DND-41 (cell line): ENCODE measurements around the gene EFNA2.

Experiments used
- CTCF ChIP-seq: IDR thresholded peaks from 2 replicates; pipeline ENCODE4 v1.5.1; 2012; ENCODE audit warnings: borderline replicate concordance, low read length, moderate library complexity, mild to moderate bottlenecking; ENCODE audit not compliant: poor library complexity, severe bottlenecking; ENCODE audit errors: extremely low read depth
- EZH2 ChIP-seq: IDR thresholded peaks from 3 replicates; pipeline ENCODE4 v1.6.1; 2012; ENCODE audit warnings: borderline replicate concordance, low read depth, mild to moderate bottlenecking, moderate library complexity, low read length, inconsistent platforms; ENCODE audit not compliant: severe bottlenecking

DNA sequence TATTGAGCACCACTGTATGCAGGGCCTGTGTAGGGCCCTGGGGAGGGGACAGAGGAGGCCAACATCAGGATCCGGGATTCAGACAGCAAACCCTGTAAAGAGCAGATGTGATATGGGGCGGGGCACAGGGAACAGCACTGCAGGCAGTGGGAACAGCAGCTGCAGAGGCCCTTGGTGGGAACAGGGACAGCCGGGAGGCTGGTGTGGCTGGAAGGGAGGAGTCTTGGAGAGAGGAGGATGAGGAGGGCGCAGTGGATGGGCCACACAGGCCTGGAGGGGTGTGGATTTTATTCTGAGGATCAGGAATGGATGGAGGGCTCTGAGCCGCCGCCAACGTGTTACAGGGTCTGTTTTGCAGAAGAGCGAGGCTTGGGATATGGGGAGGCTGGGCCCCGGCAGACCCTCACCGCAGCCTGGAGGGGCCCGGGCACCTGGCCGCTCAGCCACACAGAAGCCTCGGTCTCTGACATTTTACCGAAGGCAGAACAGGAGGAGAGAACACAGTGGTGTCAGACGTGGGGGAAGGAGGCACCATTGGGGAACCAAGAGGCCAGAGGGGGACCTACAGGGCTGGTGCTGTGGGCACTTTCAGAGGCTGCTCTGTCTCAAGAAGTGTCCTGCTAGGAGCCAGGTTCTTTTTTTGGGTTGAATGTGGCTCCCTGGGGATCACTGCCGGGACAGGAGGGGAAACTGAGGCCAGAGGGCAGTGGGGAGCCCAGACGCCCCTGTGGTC lies 6.9 kb downstream of the EFNA2 start:
- TF ChIP-seq CTCF (no peak), EZH2 (no peak)
